ENCODE measurements around the gene WFDC10A.
"Not testable (repeated sequence)": the region's sequence is repeated elsewhere in the genome, so short reads cannot be mapped to it uniquely, and the experiment has no call there.

The WFDC10A gene

GRCh38 chr20:45629496-45630100 lies at the start of gene WFDC10A:
Gene WFDC10A (plus strand): TSS chr20:45629739. CDS start chr20:45629814, 75 bp downstream.
- peak; percentile 46 for DNase-seq

GRCh38 chr20:45581702-45582101 lies 47.8 kb upstream of the WFDC10A start:
- no peak for DNase-seq

- DNase-seq, result no peak
Observed at GRCh38 chr20:45583502-45583901, 46.0 kb upstream of the WFDC10A start.

GRCh38 chr20:45584294-45584693 lies 45.2 kb upstream of the WFDC10A start:
- DNase-seq, result not testable (repeated sequence)

GRCh38 chr20:45585986-45586385 lies 43.6 kb upstream of the WFDC10A start:
- not testable (repeated sequence) for DNase-seq

GRCh38 chr20:45588800-45589199 lies 40.7 kb upstream of the WFDC10A start:
- DNase-seq, result no peak

GRCh38 chr20:45589725-45590124 lies 39.8 kb upstream of the WFDC10A start:
- DNase-seq, result no peak

GRCh38 chr20:45592574-45593189 lies 36.9 kb upstream of the WFDC10A start:
- peak; percentile 64 for DNase-seq

- no peak for DNase-seq
Observed at GRCh38 chr20:45593498-45593897, 36.0 kb upstream of the WFDC10A start.

GRCh38 chr20:45595235-45595634 lies 34.3 kb upstream of the WFDC10A start:
- DNase-seq, result no peak

GRCh38 chr20:45607810-45608209 lies 21.7 kb upstream of the WFDC10A start:
- no peak for DNase-seq

- DNase-seq, result peak; percentile 47
Observed at GRCh38 chr20:45611054-45611453, 18.5 kb upstream of the WFDC10A start.

- DNase-seq, result no peak
Observed at GRCh38 chr20:45612314-45612713, 17.2 kb upstream of the WFDC10A start.

- DNase-seq, result no peak
Observed at GRCh38 chr20:45617591-45617990, 11.9 kb upstream of the WFDC10A start.

- no peak for DNase-seq
Observed at GRCh38 chr20:45621593-45621992, 7.9 kb upstream of the WFDC10A start.

GRCh38 chr20:45626540-45626939 lies 3.0 kb upstream of the WFDC10A start:
- DNase-seq, result no peak

- DNase-seq, result no peak
Observed at GRCh38 chr20:45630371-45630770, 832 bp downstream of the WFDC10A start.

- no peak for DNase-seq
Observed at GRCh38 chr20:45631184-45631583, 1.6 kb downstream of the WFDC10A start, which contains the start of gene WFDC9. Gene WFDC9 (minus strand): TSS chr20:45631284. CDS start chr20:45610181, 21,103 bp downstream.

GRCh38 chr20:45636513-45636912 lies 7.0 kb downstream of the WFDC10A start:
- DNase-seq, result no peak

- no peak for DNase-seq
Observed at GRCh38 chr20:45639687-45640086, 10.1 kb downstream of the WFDC10A start.

- not testable (repeated sequence) for DNase-seq
Observed at GRCh38 chr20:45641076-45641475, 11.5 kb downstream of the WFDC10A start.

- not testable (repeated sequence) for DNase-seq
Observed at GRCh38 chr20:45645869-45646268, 16.3 kb downstream of the WFDC10A start.

GRCh38 chr20:45646875-45647274 lies 17.3 kb downstream of the WFDC10A start:
- no peak for DNase-seq

GRCh38 chr20:45647441-45648050 lies 18.0 kb downstream of the WFDC10A start:
- no peak for DNase-seq

Measured in activated CD4-positive, alpha-beta T cell treated with anti-CD3 and anti-CD28 coated beads, Interleukin-2, Interleukin-6, amounts not matched to agents 100 ng/mL and 50 ng/mL, durations not matched to agents 16 hours and 8 hours (primary cell).